Activated CD8-positive, alpha-beta memory T cell treated with anti-CD3 and anti-CD28 coated beads for 48 hours (primary cell): ENCODE data around the gene HECTD2.
"Not testable (repeated sequence)": the region's sequence is repeated elsewhere in the genome, so short reads cannot be mapped to it uniquely, and the experiment has no call there.

Experiments
- DNase-seq, 3 experiments: peaks; one replicate each; pipeline ENCODE4 v3.0.0-alpha.2; 2020; ENCODE audit warnings: low read depth in 2 of 3, low spot score in 2 of 3

Gene HECTD2

GRCh38 chr10:91409869-91410637, at the start of gene HECTD2:
TSS of gene HECTD2 (plus strand) at chr10:91410344. CDS start at chr10:91410439, 95 bp downstream.
- DNase-seq, result peak; percentile 56 to 62 (median 57)

- no peak for DNase-seq
These were observed 49.7 kb upstream of the HECTD2 start for GRCh38 chr10:91360461-91360860.

- DNase-seq, result not testable (repeated sequence)
These were observed 44.6 kb upstream of the HECTD2 start for GRCh38 chr10:91365519-91365918.

- no peak for DNase-seq
These were observed 43.4 kb upstream of the HECTD2 start for GRCh38 chr10:91366704-91367103.

- no peak for DNase-seq
These were observed 43.0 kb upstream of the HECTD2 start for GRCh38 chr10:91367127-91367531.

- no peak for DNase-seq
These were observed 42.6 kb upstream of the HECTD2 start for GRCh38 chr10:91367558-91367957.

- DNase-seq, result not testable (repeated sequence)
These were observed 40.1 kb upstream of the HECTD2 start for GRCh38 chr10:91369978-91370589.

- no peak for DNase-seq
These were observed 36.1 kb upstream of the HECTD2 start for GRCh38 chr10:91374052-91374451.

GRCh38 chr10:91378061-91378460, 32.1 kb upstream of the HECTD2 start:
- no peak for DNase-seq

GRCh38 chr10:91380873-91381256, 29.3 kb upstream of the HECTD2 start:
- DNase-seq, result no peak

- DNase-seq, result no peak
These were observed 28.8 kb upstream of the HECTD2 start for GRCh38 chr10:91381257-91381891.

- DNase-seq, result no peak
These were observed 24.6 kb upstream of the HECTD2 start for GRCh38 chr10:91385306-91386085.

GRCh38 chr10:91389636-91390512, 20.3 kb upstream of the HECTD2 start:
- no peak for DNase-seq

GRCh38 chr10:91390513-91390825, 19.7 kb upstream of the HECTD2 start:
- not testable (repeated sequence) for DNase-seq

- no peak for DNase-seq
These were observed 18.2 kb upstream of the HECTD2 start for GRCh38 chr10:91391920-91392319.

- DNase-seq, result no peak
These were observed 3.8 kb upstream of the HECTD2 start for GRCh38 chr10:91406322-91406721.

GRCh38 chr10:91409069-91409868, 875 bp upstream of the HECTD2 start:
- peak in 1 of 3 experiments; percentile 5 for DNase-seq

- DNase-seq, result peak in 2 of 3 experiments; percentile 7 to 13
These were observed 661 bp downstream of the HECTD2 start for GRCh38 chr10:91410638-91411371.

- no peak for DNase-seq
These were observed 1.5 kb downstream of the HECTD2 start for GRCh38 chr10:91411621-91412020.
